Glomerular visceral epithelial cell (primary cell): Measurements from ENCODE around the gene FEV.

Source experiments
- DNase-seq: peaks from one replicate; pipeline ENCODE4 v3.0.0-alpha.2; 2016; ENCODE audit errors: extremely low spot score

Gene FEV

DNA sequence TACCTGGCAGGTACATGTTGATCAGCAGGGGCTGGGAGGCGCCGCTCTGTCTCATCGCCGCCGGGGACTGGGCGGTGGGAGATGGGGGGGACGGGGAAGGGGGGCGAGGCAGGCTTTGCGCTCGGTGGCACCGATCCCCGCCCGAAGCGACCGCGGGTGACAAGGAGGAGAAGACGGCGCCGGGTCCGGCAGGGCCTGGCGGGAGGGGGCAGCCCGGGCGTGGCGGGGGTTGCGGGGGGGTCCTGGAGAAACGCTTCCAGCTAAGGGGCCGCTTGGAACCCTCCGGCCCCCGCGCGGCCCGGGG, at the start of gene FEV:
FEV (minus strand) TSS at position 164 of the 304 bp plus-strand sequence; CDS start at position 55, 109 bp downstream.
- no peak for DNase-seq

DNA sequence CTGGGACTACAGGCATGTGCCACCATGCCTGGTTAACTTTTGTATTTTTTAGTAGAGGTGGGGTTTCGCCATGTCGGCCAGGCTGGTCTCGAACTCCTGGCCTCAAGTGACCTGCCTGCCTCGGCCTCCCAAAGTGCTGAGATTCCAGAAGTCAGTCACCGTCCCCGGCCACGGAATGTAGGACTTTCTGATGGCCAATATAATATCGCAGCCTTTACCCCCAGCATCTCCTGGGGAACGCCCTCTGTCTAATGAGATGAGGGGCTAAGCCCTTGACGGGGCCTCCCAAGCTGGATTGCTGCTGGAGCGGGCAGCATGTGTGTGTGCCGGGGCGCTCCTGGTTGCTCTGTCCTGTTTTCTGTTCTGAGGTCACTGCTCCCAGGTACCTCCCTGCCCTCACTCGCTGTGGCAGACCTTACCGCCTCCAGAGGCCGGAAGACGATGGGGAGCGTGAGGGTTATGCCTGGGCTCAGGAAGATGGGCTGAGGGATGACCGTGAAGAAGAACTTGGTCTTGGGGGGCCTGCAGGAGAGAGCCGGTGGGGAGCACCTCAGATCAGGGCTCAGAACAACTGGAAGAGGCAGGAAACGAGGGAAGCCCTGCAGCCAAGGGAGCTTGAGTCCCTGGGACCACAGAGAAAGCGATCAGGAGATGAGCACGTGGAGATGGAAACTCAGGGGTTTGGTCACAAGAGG, 47.2 kb upstream of the FEV start:
- DNase-seq = no peak

DNA sequence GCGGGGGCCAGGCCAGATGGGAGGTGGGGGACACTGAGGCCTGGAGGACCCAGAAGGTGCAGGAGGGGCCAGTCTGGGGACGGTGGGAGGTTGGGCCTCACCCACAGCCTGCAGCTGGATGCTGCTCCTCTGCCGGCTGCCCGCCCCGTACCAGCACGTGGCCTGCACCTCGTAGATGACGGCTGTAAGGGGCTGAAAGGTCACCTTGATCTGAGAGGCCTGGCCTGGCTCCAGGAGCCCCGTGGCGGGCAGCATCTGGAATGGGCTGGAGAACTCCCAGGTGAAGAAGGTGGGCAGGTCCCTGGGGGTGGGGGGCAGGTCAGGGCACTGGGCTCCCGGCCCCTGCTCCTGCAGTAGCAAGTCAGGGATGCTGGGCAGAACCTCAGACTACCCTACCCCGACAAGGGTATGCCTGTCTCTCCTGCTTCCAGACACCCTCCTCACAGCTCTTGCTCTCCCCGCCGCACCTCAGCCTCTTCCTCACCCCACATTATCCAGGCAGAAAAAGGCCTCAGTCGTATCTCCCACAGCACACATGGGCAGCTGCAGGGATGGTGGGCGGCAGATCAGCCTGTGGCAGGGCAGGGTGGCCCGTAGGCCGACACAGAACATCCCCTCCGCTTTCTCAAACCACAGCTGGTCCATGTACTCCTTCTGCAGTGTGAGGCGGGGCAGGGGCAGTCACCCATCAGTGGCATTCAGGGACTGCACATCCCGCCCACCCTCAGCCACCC, 46.2 kb upstream of the FEV start:
- DNase-seq = no peak

DNA sequence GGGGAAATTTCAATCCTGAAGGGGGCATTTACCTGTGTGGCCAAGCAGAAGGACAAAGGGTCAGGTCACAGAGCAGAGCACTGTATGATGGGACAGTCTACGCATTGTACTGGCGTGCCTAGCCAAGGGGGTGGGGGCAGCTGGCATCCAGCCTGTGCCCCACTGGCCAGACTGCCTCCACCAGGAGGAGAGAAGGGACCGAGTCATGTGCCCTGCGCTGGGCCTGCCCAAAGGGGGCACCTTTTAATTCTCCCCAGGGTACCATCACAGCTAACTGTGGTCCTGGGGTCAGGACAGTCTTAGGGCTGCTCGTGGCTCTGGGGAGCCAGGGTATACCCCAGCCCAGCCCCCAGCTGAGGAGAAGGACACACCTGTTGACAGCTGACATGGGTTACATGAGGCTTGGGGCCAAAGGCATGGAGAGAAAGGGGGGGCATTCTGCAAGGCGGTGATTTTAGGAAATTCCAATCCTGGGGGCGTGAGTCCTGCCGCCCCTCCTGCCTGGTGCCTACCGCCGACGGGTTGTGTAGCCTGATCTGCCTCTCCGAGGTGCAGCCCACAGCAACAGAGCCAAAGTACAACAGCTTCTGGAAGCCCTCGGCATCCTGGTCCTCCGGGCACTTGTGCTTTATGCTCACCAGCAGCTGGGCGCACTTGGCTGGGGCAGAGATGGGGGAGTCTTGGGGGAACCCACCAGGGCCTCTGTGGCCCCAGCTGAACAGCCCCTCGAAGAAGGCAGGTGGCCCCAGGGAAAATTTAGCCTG, 45.4 kb upstream of the FEV start:
- no peak for DNase-seq

DNA sequence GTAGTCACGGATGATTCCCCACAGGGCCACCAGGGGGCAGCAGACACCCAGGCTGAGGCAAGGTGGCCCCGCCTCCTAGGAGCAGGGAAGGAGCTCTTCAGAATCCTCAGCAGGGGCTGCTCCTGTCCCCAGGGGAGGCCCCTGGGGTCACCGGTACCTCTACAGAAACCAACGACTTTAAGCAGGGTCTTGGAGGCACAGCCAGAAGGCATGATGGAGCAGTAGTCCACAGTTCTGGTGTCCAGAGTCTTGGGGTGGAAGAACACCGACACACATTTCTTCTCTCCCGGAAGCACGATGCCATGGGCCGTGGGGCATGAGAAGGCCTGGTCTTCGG, 44.8 kb upstream of the FEV start:
- DNase-seq = peak; percentile 78

DNA sequence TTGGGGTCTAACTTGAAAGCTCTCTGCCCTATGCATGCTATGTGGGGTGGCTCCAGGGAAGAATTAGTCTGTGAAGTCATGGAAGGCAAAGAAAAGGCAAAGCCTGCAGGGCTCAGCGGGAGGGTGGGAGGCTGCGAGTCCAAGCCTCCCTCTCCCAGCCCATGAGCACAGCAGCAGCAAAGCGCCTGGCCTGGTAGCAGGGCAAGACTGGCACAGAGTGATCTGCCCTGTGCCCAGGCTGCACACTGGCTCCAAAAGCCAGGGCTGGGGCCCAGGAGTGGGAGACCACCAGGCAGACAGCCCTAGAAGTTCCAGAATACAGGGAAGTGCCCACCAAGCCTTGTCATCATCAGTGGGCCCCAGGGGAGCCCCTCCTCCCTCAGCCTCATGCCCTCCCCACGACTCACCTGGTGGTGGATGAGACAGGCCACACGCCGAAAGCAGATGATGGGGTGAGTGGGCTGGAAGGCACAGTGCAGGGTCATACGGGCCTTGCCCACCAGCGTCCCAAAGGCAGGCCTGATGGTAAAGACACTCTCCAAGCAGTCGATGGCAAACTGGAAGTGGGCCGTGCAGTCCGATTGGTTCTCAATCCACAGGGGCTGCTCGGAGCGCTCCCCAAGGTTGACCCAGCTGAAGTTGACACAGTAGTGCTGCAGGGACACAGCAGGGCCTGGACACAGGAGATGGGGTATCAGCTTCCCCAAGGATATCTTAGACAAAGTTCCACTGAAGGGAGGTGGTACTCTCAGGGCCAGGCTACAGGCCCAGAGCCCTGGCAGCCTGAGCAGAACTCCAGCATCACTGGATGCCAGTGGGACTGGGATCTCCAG, 44.2 kb upstream of the FEV start:
- DNase-seq = no peak

DNA sequence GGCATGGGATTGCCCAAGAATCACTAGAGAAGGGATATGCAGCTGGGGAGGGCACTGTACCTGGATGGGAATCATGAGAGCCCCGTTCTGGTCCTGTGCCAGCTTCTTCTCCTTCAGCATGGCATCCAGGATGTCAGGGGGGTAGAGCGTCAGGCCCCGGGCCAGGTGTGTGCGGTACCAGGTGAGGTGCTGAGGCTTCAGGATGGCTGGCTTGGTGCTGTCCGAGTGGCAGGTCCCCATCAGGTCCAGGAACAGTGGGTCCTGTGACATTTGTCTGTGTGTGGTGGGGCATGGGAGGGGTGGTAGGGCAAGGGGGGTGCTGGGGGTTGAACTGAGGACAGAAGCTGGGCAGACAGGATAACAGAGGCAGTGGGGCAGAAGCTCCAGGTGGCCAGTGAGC, 43.2 kb upstream of the FEV start:
- DNase-seq = no peak

DNA sequence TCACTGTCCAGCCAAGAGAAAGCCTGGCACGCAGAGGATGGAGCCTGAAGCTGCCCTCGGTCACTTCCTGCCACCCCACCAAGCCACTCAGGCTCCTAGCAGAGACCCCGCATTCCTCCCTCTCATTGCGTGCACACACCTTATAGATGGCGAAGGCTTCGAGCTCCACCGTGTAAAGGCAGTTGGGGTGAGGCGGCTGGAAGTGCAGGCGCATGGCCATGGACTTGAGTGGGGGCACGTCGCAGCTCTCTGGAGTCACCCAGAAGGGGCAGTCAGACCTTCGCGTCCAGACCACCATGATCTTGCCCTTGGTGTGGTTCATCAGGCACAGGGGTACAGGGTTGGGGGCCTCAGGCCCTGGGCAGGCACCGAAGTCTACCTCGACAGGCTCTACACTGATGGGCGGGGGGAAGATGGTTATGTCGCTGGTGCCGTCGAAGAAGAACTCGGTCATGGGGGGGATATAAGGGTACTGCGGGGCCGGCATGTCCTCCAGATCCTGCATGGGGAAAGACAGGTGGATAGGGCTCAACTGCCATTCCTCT, 42.6 kb upstream of the FEV start:
- DNase-seq = no peak

DNA sequence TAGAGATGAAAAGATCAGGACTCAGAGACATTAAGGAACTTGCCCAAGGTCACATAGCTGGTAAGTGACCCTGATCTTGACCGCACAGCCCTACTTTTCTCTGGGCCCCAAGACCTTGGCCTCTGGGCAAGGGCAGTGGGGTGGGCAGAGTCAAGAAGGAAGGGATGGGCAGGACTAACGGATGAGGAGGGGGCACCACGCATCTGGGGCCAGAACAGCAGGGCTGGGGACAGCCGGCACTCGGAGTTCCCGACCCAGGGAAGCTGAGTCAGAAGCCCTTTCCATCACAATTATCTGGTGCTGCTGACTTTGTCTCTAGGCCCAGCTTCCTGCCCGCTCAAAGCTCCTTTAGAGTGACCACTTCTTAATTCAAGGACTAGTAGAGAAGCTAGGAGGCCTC, 42.0 kb upstream of the FEV start:
- no peak for DNase-seq

DNA sequence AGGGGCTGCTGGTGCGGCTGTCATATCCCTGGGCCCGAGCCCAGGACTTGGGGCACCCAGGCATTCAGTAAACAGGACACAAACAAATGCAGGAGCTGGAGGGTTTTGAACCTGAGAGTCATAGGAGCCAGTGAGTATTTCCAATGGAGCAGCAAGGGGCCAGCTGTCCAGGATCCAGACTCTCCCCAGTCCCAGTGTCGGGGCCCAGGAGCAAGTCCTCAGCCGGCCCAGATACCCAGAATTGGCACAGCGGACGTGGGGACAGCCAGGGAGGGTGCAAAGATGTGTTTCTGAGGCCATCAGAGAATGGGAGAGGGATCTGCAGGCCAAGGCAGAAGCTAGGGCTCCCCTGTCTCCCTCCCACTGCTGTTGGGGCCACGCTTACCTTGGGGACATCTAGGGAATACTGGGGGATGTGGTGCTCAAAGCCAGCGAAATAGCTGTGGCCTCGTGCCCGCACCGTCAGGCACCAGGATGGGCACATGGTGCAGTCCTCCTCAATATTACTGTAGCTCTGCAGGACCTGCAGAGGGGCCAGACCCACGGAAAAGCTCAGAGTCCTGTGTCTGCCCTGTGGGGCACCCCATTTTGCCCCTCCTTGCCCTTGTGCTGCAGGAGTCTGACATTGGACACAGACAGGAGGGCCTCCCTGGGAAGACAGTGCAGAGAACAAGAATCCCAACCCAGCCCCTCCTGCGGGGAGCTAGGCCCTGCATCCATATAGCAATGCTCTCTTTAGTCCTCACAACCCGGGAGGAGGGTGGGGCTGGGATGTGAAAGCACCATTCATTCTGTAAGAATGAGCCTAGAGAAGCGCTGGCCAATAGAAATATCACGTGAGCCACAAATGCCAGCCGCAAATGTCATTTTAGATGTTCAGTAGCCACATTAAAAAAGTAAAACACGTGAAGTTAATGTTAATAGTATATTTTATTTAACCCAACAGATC, 40.9 kb upstream of the FEV start:
- no peak for DNase-seq

DNA sequence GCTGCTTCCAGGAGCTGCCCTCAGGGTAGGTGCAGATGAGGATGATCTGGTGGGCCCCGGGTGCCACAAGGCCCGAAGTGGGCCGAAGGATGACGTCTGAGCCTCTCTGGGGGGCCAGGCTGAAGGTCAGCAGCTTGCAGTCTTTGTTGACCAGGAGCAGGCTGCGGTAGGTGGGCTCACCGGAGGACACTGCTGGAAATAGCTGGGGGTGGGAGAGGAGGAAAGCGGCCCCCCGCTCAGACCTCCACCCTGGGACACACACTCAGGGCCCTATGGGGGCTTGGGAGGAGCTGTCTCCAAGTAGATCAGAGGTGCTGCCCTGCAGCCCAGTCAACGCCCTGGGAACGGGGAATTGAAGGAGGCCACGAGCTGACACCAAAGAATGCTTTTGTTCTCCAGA, 39.1 kb upstream of the FEV start:
- DNase-seq = no peak

DNA sequence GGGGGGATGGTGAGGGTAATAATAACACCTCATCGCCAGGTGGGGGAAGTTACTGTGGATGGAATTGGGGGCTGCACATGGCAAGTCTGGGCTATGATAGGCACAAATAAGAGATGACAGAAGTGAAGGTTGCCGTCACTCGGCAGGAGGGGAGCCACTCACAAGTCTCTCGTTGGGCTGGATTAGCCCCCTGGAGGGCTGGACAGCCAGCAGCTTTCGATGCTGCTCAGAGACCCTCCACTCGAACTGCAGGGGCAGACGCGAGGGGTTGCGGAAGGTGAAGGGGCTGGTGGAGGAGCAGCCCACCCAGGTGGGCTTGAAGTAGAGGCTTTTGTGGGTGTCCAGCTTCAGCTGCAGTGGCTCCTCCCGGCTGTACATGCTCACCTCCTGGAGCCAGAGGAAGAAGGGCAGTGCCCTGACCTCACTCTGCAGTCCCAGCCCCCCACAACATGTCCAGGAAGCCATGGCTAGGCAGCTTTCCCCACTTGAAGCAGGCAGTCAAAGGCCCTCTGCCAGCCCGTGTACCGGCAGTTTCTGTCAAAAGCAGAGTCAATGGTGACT, 38.1 kb upstream of the FEV start:
- no peak for DNase-seq

DNA sequence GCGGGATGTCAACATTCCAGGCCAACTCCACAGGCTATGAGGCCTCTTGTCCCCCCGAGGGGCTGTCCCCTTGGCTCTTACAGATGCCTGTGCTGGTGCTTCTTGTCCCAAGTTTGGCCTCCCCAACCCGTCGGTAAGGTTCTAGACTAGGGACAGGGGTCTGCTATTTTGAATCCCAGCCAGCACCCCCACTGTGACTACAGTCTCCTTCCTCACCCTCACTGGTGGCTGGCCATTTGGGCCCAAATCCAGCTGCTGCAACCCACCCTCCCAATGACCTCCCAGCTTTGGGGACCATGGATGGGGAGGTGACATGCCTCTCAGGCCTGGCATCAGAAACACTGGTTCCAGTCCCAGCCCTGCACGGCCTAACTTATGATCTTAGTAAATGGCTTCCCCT, 37.6 kb upstream of the FEV start:
- DNase-seq = no peak

DNA sequence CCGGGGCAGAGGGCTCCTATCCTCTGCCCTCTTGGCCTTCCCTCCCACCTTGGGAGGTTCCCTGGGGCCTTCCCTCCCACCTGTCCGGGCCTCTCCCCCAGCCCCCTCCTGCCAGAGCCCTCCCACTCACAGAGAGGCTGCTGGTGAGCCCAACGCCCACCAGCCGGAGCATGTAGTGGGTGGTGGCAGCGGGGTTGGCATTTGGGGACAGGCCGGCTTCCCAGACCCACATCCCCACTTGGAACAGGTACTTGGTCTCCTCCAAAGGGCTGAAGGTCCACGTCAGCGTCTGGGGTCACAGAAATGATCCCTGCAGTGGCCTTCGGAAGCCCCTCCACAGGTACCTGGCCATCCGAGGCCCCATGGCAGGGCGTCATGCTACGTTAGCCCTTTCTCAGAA, 37.1 kb upstream of the FEV start:
- no peak for DNase-seq

DNA sequence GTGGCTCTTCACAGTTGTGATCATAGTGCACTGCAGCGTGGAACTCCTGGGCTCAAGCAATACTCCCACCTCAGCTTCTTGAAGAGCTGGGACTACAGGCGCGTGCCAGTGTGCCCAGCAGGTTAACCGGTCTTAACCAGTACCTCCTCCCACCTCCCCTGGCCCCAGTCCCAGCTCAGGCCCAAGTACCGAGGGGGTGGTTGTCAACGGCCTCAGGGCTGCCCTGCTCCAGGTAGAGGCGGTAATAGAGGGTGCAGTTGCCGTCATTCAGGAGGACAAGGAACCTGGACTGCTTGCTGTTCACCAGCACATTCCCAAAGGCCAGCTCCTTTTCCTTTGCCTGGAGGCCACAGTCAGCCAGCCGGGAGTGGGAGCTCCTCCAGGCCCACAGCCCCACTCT, 36.6 kb upstream of the FEV start:
- DNase-seq = no peak

DNA sequence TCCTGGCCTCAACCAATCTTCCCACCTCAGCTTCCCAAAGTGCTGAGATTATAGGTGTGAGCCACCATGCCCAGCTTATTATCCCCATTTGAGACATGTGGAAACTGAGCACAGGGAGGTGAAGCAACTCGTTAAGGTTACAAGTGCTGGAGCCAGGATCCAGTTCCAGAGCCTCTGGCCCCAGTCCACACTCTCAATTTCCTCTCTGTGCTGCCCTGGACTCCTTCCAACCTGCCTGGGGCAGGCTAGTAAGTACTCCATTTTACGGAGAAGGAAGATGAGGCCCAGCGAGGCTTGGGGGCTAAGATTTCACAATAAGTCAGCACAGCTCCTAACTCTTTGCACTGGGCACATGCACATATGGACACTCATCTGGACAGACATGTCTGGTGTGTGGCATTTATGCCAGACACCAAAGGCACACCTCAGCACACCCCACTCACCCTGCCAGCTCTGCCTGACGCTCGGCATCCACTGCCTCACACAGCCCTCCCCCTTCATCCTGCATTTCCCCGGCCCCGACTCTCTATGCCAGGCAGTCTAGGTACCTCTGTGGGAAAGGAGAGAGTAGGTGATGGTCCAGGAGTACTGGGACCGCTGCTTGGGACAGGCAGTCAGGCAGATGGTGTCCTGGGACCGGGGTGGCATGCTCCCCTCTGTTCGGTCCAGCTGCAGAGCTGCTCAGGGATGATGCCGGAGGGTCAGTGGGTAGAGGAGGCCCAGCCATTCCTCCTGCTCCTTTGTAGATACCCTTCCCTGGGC, 35.8 kb upstream of the FEV start:
- DNase-seq = no peak

DNA sequence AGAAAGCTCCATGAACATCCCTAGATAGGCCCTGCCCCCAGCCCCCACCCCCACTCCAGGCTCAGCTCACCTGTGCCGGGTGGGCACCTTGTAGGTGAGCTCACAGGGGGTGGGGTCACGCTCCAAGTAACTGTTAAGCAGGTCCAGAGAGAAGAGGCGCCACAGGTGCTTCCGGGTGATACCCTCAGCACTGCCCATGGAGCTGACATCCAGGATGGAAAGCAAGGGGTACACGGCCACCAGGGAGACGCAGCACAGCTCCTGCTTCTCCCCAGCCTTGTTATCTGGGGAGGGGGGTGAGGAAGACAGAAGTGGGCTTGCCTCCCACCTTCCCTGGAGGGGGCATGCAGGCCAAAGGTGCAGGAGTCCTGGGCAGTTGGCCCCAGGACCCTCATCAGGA, 34.5 kb upstream of the FEV start:
- DNase-seq = no peak

DNA sequence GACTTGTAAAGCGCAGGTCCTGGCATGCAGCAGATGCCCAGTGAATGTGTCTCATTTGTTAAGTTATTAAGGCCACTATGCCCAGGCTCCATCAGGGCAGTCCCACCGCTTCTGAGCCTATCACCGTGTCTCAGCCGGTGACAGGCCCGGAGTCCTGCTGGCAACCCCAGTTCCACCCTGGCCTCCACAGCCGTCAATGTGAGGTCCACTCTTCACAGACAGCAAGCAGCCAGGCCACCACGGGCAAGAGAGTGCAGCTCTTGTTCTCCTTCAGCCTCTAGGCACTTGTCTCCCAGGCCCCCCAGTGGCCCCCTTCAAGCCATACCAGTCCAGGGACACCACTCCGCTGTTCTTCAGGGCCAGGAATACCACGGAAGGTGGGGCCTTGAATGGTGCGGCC, 33.7 kb upstream of the FEV start:
- no peak for DNase-seq

DNA sequence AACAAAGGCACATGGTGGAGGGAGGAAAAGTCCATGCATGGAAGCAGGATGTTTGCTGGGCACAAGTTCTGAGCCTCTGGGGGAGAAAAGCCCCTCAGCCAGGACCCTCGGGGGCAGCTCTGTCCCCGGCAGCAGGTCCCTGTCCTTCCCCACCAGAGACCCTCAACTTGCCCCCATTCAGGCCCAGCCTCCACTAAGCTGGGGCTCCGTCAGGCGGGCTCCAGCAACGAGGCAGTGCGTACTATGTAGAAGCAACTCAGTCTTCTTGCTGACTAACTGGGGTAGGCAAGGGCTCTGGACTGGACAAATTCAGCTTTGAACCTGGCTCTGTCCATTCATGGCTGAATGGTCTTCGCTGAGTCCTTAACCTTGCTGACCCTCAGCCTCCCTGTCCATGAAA, 33.3 kb upstream of the FEV start:
- DNase-seq = no peak
